Chondrocyte (in vitro differentiated cells): ENCODE measurements around the gene STAT3. TPM values are rescaled to one million over a fixed set of nuclear protein-coding genes. Genes with fewer than 3 reads are reported as not detected.

Experiments used
- DNase-seq: peaks from one replicate; pipeline ENCODE4 v3.0.0; 2021; ENCODE audit warnings: mixed read lengths, low spot score
- H3K27ac Mint-ChIP-seq: one replicate; pipeline ENCODE4 v1.8.0; 2021; ENCODE audit warnings: mild to moderate bottlenecking, moderate library complexity, mixed read lengths; ENCODE audit not compliant: unreplicated experiment
- H3K27me3 Mint-ChIP-seq: 2 replicates; pipeline ENCODE4 v1.8.0; 2021; ENCODE audit warnings: low read depth, mixed read lengths
- H3K36me3 Mint-ChIP-seq: 2 replicates; pipeline ENCODE4 v1.8.0; 2021; ENCODE audit warnings: low read depth, mixed read lengths
- H3K4me1 Mint-ChIP-seq: 2 replicates; pipeline ENCODE4 v1.8.0; 2021; ENCODE audit warnings: low read depth, mild to moderate bottlenecking, mixed read lengths
- H3K4me3 Mint-ChIP-seq: one replicate; pipeline ENCODE4 v1.8.0; 2021; ENCODE audit warnings: mild to moderate bottlenecking, moderate library complexity, mixed read lengths; ENCODE audit not compliant: unreplicated experiment
- H3K9me3 Mint-ChIP-seq: 2 replicates; pipeline ENCODE4 v1.8.0; 2021; ENCODE audit warnings: low read depth, mixed read lengths
- total RNA-seq: library from RNA; stranded (reverse); gene quantifications from 3 replicates; pipeline ENCODE4 v1.2.1, GENCODE V29; 2021
- TF ChIP-seq, protein P1 (sequence below): fragments of 200-600 bp; sonication (generic); IDR thresholded peaks from 2 replicates; pipeline ENCODE4 v1.5.0; 2021; ENCODE audit warnings: antibody characterized with exemption, mild to moderate bottlenecking, moderate library complexity

STAT3 gene
- total RNA-seq, 1 donor from 2014 or later = 164 TPM

DNA sequence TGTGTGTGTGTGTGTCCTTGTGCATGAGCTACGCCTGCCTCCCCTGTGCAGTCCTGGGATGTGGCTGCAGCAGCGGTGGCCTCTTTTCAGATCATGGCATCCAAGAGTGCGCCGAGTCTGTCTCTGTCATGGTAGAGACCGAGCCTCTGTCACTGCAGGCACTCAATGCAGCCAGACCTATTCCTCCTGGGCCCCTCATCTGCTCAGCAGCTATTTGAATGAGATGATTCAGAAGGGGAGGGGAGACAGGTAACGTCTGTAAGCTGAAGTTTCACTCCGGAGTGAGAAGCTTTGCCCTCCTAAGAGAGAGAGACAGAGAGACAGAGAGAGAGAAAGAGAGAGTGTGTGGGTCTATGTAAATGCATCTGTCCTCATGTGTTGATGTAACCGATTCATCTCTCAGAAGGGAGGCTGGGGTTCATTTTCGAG is 77.4 kb downstream of the STAT3 start:
- Mint-ChIP-seq H3K27ac (no peak overlapping the region), H3K4me1 (peaks cover 7% of the 10 kb centered on the region), H3K27me3 (no peaks in the 10 kb centered on the region), H3K36me3 (peaks cover 26% of the 10 kb centered on the region), H3K4me3 (no peak overlapping the region), H3K9me3 (no peaks in the 10 kb centered on the region)
- DNase-seq = no peak
- TF ChIP-seq, protein P1, sequence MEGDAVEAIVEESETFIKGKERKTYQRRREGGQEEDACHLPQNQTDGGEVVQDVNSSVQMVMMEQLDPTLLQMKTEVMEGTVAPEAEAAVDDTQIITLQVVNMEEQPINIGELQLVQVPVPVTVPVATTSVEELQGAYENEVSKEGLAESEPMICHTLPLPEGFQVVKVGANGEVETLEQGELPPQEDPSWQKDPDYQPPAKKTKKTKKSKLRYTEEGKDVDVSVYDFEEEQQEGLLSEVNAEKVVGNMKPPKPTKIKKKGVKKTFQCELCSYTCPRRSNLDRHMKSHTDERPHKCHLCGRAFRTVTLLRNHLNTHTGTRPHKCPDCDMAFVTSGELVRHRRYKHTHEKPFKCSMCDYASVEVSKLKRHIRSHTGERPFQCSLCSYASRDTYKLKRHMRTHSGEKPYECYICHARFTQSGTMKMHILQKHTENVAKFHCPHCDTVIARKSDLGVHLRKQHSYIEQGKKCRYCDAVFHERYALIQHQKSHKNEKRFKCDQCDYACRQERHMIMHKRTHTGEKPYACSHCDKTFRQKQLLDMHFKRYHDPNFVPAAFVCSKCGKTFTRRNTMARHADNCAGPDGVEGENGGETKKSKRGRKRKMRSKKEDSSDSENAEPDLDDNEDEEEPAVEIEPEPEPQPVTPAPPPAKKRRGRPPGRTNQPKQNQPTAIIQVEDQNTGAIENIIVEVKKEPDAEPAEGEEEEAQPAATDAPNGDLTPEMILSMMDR = no peak

DNA sequence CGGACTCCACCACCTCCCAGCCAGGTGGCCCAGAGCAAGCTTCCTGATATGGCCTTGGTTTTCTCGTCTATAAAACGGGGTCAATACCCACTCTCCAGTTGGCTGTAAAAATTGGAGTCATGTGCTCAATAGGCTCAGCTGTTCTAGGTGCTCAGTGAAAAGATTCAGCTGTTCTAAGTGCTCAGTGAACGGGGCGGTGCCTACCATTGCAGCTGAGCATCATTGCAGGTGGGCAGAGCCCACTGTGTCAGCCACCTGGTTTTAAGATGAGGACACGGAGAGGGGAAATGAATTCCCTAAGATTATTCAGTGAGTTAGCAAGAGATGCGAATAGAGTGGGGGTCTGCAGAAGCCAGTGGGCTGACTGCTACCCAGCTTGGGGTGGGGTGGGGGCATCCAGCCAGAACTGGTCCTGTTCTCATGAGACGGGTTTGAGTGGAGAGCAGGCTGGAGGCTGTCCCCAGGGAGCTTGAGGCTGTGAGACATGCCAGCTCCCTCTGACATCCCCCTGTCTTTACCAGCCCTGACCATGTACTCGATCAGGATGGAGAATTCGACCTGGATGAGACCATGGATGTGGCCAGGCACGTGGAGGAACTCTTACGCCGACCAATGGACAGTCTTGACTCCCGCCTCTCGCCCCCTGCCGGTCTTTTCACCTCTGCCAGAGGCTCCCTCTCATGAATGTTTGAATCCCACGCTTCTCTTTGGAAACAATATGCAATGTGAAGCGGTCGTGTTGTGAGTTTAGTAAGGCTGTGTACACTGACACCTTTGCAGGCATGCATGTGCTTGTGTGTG is 78.1 kb downstream of the STAT3 start:
- H3K27ac Mint-ChIP-seq = no peak overlapping the region
- H3K9me3 Mint-ChIP-seq = no peaks in the 10 kb centered on the region
- peaks cover 7% of the 10 kb centered on the region for H3K4me1 Mint-ChIP-seq
- H3K36me3 Mint-ChIP-seq = peaks cover 21% of the 10 kb centered on the region
- TF ChIP-seq, protein P1 = no peak
- no peak for DNase-seq
- no peak overlapping the region for H3K4me3 Mint-ChIP-seq
- H3K27me3 Mint-ChIP-seq = no peaks in the 10 kb centered on the region

DNA sequence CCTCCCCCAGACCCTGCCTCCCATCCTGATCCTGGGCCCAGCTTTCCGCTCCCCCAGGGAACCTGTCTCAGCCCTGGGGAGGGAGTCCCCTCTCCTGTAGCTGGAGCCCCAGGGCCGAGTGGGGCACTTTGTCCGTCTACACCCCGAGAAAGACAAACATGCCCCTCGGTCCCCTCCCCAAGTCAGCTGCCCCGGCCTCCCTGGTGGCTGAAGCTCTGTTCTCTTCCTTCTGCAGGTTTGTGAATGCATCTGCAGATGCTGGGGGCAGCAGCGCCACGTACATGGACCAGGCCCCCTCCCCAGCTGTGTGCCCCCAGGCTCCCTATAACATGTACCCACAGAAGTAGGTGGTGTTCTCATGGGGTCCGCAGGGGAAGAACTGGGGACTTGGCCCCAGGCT is 79.1 kb downstream of the STAT3 start:
- no peaks in the 10 kb centered on the region for H3K9me3 Mint-ChIP-seq
- H3K36me3 Mint-ChIP-seq = peaks cover 22% of the 10 kb centered on the region
- DNase-seq = no peak
- no peak overlapping the region for H3K4me3 Mint-ChIP-seq
- H3K4me1 Mint-ChIP-seq = peaks cover 7% of the 10 kb centered on the region
- H3K27ac Mint-ChIP-seq = peak overlapping the region; percentile 12
- TF ChIP-seq, protein P1 = no peak
- no peaks in the 10 kb centered on the region for H3K27me3 Mint-ChIP-seq

DNA sequence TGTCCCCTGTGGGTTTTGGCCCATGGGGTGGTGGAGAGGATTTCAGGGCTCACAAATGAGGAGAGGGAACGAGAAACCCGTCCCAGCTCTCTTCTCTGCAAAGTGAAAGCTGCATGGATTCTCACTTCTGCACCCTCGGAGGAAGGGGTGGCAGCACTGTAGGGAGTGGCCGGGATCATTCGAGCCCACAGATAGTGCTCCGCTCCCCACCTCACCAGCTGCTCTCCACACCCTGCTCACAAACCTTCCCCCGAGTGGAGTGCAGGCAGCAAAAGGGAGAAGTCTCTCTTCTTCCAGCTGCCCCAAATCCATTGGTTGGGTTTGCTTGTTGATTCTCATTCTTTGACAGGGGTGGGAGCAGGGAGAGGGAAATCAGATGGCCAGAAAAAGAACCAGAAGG is 79.8 kb downstream of the STAT3 start:
- no peak for DNase-seq
- TF ChIP-seq, protein P1 = no peak
- Mint-ChIP-seq H3K4me1 (peaks cover 7% of the 10 kb centered on the region), H3K4me3 (no peak overlapping the region), H3K9me3 (no peaks in the 10 kb centered on the region), H3K27me3 (no peaks in the 10 kb centered on the region), H3K36me3 (peaks cover 25% of the 10 kb centered on the region), H3K27ac (no peak overlapping the region)

DNA sequence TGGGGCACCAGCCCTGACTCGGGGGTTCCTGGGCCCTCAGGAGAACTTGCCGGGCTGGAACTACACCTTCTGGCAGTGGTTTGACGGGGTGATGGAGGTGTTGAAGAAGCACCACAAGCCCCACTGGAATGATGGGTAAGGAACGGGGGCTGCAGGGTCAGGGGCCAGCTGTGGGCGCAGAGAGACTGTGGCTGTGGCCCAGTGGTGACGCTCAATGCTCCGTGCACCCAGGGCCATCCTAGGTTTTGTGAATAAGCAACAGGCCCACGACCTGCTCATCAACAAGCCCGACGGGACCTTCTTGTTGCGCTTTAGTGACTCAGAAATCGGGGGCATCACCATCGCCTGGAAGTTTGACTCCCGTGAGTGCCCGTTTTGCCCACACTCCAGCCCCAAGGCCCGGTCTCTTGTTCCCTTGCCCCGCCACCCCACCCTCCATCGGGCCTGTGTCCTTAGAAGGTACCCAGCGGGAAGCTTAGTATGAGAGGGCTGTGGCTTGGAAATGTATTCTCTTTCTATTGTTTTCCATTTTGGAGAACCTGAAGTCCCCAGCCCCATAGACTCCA is 80.8 kb downstream of the STAT3 start:
- Mint-ChIP-seq H3K9me3 (no peaks in the 10 kb centered on the region), H3K4me1 (peaks cover 7% of the 10 kb centered on the region), H3K4me3 (no peak overlapping the region), H3K36me3 (peaks cover 27% of the 10 kb centered on the region), H3K27ac (no peak overlapping the region), H3K27me3 (no peaks in the 10 kb centered on the region)
- TF ChIP-seq, protein P1 = no peak
- DNase-seq = no peak
